Muscle layer of colon (tissue), 2 donors: ENCODE results near the gene SLAMF1.

Source experiments
- H3K27ac ChIP-seq: one replicate; pipeline ENCODE4 v1.7.0; 2013; ENCODE audit warnings: low read depth, mild to moderate bottlenecking, low read length, moderate library complexity
- H3K27me3 ChIP-seq, 2 donors: one replicate each; pipeline ENCODE4 v1.7.0; 2013; ENCODE audit warnings: low read length in 2 of 2, mild to moderate bottlenecking in 2 of 2; ENCODE audit not compliant: insufficient read depth in 2 of 2, control insufficient read depth in 1 of 2
- H3K36me3 ChIP-seq: one replicate; pipeline ENCODE4 v1.7.0; 2013; ENCODE audit warnings: mild to moderate bottlenecking, low read length; ENCODE audit not compliant: insufficient read depth
- H3K4me1 ChIP-seq: one replicate; pipeline ENCODE4 v1.7.0; 2013; ENCODE audit warnings: mild to moderate bottlenecking, low read length; ENCODE audit not compliant: insufficient read depth
- H3K4me3 ChIP-seq, 2 donors: one replicate each; pipeline ENCODE4 v1.7.0; 2013; ENCODE audit warnings: low read length in 2 of 2, low read depth in 1 of 2, mild to moderate bottlenecking in 1 of 2, moderate library complexity in 1 of 2
- H3K9ac ChIP-seq: one replicate; pipeline ENCODE4 v1.7.0; 2013; ENCODE audit warnings: low read length
- H3K9me3 ChIP-seq: one replicate; pipeline ENCODE4 v1.7.0; 2013; ENCODE audit warnings: mild to moderate bottlenecking, low read length
- donor health status: abdominal sarcoma.
- donor health status: Adenocarcinoma of cecum.

Gene SLAMF1

DNA sequence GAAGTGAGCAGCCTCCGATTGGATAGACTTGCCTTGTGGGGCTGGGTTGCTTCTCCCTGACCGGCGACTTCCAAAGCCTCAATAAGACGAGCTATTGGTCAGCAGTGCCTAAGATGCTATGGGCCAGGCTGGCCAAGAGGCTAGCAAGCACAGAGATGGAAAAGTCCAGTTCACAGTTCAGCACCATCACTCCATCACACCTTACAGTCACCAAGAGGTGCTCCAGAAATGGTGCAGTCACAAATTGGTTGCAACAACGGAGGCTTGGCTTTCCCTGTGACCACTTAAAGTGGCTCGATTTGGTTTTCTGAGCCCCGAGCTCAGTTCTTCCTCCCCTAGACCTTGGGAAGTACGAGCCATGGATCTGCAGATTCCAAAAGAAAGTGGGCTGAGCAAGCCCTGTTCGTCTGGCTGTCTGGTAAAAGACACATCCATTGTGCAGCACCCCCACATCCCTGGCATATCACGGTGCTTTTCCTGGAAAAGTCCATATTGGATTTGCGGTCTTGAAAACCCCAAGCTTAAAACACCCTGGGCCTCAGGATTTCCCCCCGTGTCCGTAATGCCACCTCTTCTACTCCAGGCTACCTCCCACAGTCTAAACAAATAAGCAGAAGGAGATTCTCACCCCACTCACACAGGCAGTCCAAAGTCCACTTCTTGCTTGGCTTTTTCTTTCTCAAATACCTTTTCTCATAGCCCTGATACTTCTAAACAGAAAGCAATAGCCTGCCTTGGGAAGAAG lies 1.3 kb downstream of the SLAMF1 start:
- Histone ChIP-seq H3K4me3 (no peak overlapping the region), H3K9ac (no peak overlapping the region), H3K27me3 (no peaks in the 10 kb centered on the region), H3K4me1 (no peaks in the 10 kb centered on the region), H3K9me3 (no peaks in the 10 kb centered on the region), H3K36me3 (no peaks in the 10 kb centered on the region), H3K27ac (no peak overlapping the region)

DNA sequence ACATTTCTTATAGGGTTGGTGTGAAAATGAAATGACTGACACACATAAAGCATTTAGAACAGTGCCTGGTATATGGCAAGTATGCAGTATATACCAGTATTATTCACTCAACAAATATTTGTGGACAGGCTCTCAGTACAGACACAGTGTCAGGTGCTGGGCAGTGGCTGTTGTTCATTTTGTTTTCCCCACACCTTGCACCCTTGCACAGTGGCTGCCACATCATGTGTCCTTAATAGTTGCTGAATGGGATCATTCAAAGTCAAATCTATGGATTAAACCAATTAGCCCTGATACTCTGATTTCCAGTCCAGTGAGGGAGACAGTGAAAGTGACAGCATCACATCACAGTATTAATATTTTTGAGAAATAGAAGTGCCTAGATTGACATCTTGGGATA lies 2.4 kb downstream of the SLAMF1 start:
- Histone ChIP-seq H3K9ac (no peak overlapping the region), H3K4me3 (no peak overlapping the region), H3K27me3 (no peaks in the 10 kb centered on the region)

DNA sequence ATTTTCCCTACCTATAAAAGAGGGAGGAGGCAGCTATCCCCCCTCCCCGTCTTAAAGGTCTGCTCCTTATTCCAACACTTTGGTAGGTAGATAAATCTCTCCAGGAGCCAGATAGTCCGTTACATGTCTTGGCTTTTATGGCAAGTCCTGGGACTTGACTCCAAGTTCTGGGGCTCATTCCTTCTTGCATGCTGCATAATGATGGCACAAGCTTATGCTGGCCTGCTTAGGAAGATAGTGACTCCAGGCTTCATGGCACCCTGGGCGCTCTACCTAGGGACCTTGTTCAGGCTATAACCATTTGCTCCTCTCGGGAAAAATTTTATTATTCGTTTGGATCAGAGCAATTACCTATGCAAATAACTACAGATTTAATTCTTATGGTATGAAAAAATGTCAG lies 3.7 kb downstream of the SLAMF1 start:
- no peak overlapping the region for H3K9ac ChIP-seq
- no peaks in the 10 kb centered on the region for H3K27me3 ChIP-seq
- H3K36me3 ChIP-seq: no peaks in the 10 kb centered on the region
- H3K4me1 ChIP-seq: no peaks in the 10 kb centered on the region
- no peaks in the 10 kb centered on the region for H3K9me3 ChIP-seq
- H3K27ac ChIP-seq: no peak overlapping the region
- H3K4me3 ChIP-seq: no peak overlapping the region

More for the DNA sequence above, 2.4 kb downstream of the SLAMF1 start:
- Histone ChIP-seq H3K9me3 (no peaks in the 10 kb centered on the region), H3K36me3 (no peaks in the 10 kb centered on the region), H3K27ac (no peak overlapping the region), H3K4me1 (no peaks in the 10 kb centered on the region)

DNA sequence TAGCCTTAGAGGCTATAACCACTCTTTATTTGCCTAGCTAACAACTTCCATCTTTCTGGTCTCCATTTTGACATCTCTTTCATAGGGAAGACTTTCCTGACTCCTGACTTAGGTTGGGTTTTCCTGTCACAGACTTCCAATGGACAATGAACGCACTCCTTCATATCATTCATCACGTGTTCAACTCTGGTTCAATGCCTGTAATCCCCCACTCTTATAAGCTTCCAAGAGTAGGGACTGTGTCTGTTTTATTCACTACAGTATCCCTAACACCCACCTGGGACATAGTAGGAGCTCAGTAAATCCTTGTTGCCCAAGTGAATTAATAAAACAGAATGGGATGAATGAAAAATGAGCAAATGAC lies 4.6 kb downstream of the SLAMF1 start:
- Histone ChIP-seq H3K4me3 (no peak overlapping the region), H3K27me3 (no peaks in the 10 kb centered on the region), H3K27ac (no peak overlapping the region)

DNA sequence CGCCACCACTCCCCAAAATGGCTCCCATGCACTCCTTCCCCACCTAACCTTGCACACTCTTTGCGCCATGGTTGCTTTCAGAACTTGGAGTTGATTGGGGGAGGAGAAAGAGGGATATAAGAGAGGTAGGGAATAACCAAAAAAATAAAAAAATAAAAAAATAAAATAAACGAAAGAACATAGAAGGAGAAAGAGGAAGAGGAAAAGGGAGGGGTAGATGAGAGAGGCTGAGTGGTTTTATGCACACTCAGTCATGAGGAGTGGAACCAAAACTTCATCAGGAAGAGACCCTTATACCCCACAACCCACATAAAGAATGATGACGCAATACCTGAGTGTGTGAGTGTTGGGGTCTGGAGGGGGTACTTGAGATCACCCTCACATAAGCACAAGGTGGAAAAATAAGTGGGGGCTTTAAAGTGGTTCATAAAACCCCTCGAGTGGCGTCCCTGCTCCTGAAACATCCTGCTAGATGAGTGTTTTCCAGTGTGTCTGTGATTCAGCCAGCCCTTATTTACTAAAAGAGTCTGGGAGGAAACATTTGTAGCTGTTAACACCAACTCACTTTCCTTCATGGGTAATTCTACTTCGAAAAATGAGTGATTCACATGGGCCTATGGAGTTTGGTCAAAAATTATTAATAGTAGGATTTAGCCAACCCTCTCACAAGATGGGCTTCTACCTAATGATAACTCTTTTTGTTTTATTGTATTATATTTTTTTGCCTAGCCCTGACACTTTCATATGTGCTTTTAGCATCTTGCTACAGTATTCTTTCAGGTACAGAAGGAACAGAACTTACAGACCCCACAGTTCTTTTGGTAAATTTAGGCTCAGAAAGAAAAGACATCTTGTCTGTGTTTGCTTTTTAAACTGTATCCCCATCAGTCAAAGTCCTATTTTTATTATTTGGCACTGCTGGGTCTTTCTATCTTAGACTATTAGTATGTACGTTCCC lies 5.2 kb downstream of the SLAMF1 start:
- Histone ChIP-seq H3K9me3 (no peaks in the 10 kb centered on the region), H3K9ac (no peak overlapping the region), H3K4me3 (no peak overlapping the region), H3K36me3 (no peaks in the 10 kb centered on the region), H3K27me3 (no peaks in the 10 kb centered on the region), H3K27ac (no peak overlapping the region), H3K4me1 (no peaks in the 10 kb centered on the region)

More for the DNA sequence above, 4.6 kb downstream of the SLAMF1 start:
- no peaks in the 10 kb centered on the region for H3K9me3 ChIP-seq
- no peaks in the 10 kb centered on the region for H3K36me3 ChIP-seq
- no peaks in the 10 kb centered on the region for H3K4me1 ChIP-seq
- H3K9ac ChIP-seq: no peak overlapping the region

DNA sequence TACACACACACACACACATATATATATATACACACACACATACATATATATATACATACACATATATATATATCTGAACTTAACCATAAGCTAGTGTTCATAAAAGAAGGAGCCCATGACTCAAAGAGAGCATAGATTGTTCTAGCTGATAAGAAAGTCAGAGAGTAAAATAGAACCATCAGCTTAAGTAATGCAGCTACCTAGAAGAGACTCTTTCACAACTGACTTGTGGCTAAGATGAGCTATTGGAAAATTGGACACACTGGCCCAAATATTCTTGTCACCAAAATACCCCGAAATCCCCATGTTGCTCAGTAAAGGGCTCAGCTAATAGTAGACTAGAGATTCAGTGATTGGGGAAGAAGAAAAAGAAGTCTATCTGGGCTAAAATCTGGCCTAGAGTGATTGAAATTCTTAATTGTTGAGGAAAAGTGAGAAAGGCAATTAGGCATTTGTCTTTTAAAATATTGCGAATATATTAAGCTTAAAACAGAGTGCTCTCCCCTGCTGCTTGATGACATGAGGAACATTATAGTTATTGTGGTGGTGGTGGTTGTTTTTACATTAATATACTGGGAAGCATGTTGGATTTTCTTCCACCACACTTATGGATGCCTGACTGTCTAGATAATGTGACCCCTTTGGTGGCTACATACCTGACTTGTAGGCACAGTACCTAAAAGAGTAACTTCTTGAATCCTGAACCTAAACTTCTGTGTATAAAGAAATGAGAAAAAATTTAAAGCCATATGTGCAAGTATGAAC lies 6.3 kb downstream of the SLAMF1 start:
- no peaks in the 10 kb centered on the region for H3K9me3 ChIP-seq
- no peak overlapping the region for H3K9ac ChIP-seq
- no peak overlapping the region for H3K4me3 ChIP-seq
- no peaks in the 10 kb centered on the region for H3K27me3 ChIP-seq
- H3K4me1 ChIP-seq: no peaks in the 10 kb centered on the region
- H3K36me3 ChIP-seq: no peaks in the 10 kb centered on the region
- H3K27ac ChIP-seq: no peak overlapping the region

DNA sequence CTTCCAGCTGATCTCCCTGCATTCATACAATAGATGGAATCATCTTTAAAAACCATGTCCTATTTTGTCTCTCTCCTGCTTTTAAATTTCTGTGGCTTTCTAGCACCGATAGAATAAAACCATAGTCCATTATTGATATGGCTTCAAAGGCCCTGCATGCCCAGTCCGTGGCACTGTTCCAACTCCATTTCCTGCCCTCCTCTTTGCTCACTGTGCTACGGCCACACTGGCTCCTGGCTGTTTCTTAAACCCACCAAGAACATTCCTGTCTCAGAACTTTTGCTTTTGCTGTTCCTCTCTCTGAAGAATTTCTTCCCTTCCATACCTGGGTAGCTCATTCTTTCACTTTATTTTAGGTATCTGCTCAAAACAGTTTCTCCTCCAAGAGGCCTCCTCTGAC lies 7.2 kb downstream of the SLAMF1 start:
- Histone ChIP-seq H3K36me3 (no peaks in the 10 kb centered on the region), H3K4me1 (no peaks in the 10 kb centered on the region), H3K27me3 (no peaks in the 10 kb centered on the region), H3K27ac (no peak overlapping the region), H3K9me3 (no peaks in the 10 kb centered on the region), H3K4me3 (no peak overlapping the region), H3K9ac (no peak overlapping the region)

DNA sequence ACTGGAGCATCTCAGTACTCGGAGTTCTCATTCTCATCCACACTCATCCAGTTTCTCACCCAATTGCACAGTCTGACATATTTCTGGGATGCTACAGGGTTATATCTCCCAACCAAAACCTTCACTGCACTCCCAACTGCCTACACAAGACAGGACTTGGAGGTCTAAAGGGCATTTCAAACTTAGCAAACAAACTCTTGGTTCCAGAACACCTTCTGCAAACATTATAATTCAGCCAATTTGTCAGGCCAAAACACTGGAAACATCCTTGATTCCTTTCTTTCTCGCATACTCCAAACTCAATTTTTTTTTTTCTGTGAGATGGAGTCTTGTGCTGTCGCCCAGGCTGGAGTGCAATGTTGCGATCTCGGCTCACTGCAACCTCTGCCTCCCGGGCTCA lies 7.9 kb downstream of the SLAMF1 start:
- Histone ChIP-seq H3K4me3 (no peak overlapping the region), H3K9me3 (no peaks in the 10 kb centered on the region), H3K9ac (no peak overlapping the region), H3K27ac (no peak overlapping the region), H3K27me3 (no peaks in the 10 kb centered on the region), H3K36me3 (no peaks in the 10 kb centered on the region), H3K4me1 (no peaks in the 10 kb centered on the region)

DNA sequence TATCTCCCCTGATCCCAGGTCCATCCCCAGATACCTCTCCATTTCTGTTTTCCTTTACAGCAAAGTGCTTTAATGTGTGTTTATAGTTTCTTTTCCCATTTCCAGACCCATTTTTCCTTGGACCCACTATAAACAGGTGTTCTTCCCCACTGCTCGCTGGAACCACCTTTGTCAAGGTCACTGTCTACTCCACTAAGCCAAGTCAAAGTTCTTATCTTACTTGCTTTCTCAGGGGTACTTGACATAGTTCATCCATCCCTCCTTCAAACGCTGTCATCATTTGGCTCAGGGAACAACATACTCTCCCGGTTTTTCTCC lies 8.3 kb downstream of the SLAMF1 start:
- Histone ChIP-seq H3K9ac (no peak overlapping the region), H3K4me3 (no peak overlapping the region), H3K9me3 (no peaks in the 10 kb centered on the region), H3K27ac (no peak overlapping the region), H3K36me3 (no peaks in the 10 kb centered on the region), H3K4me1 (no peaks in the 10 kb centered on the region), H3K27me3 (no peaks in the 10 kb centered on the region)

DNA sequence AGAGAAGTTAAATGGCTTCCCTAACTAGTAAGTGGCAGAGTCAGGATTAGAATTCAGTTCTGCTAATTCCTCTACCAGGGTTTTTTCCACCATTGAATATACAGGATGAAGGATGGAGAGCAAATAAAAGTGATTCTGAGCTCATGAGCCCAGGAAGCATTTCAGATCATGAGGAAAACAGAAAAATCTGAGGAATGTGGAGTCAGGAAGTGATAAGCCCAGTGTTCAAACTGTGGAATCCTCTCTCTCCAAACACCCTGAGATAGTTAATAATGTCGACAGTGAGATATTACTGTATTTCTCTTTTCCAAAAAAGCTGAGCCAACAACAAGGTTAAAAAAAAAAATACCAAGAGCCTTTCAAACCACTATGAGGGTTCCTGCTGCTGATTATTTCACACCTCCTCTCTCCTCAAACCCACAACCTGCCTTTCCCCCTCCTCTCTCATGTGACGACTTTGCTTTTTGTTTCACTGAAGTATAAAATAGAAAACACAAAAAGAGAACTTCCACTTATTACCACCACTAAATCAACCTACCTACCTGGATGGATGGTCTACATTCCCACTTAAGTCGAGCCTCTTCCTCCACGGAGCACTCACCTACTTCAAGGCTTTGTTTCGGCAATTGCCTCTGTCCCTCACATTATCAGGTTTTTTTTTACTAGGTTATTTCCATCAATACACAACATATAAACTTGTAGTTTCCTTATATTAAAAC lies 8.9 kb downstream of the SLAMF1 start:
- H3K9me3 ChIP-seq: no peaks in the 10 kb centered on the region
- H3K27ac ChIP-seq: no peak overlapping the region
- no peak overlapping the region for H3K9ac ChIP-seq
- no peaks in the 10 kb centered on the region for H3K27me3 ChIP-seq
- H3K4me3 ChIP-seq: no peak overlapping the region
- no peaks in the 10 kb centered on the region for H3K36me3 ChIP-seq
- H3K4me1 ChIP-seq: no peaks in the 10 kb centered on the region

DNA sequence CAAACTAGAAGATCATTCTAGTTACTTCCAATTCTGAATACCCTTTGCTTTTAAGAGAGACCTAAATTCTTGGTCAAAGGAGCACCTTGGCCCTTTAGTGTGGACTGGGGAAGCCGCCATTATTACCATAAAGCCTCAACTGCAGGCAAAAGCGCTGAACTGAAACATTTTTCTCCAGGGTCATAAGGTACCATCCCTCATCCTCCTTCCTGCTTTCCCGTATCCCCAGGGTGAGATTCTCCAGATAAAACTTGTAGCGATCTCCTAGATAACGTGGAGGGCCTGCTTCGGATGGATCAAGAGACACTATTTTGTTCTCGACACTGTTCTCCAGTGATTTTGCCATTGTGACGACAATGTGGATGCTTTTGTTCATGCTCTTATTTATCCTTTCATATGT lies 9.8 kb downstream of the SLAMF1 start:
- H3K27me3 ChIP-seq: no peaks in the 10 kb centered on the region
- no peak overlapping the region for H3K4me3 ChIP-seq
- H3K36me3 ChIP-seq: no peaks in the 10 kb centered on the region

More for the DNA sequence above, 9.8 kb downstream of the SLAMF1 start:
- Histone ChIP-seq H3K4me1 (no peaks in the 10 kb centered on the region), H3K27ac (no peak overlapping the region), H3K9me3 (no peaks in the 10 kb centered on the region), H3K9ac (no peak overlapping the region)
